ENCODE data around the gene TMSB4X.

Gene TMSB4X

GRCh38 chrX:12974796-12975669, at the start of gene TMSB4X:
TSS of gene TMSB4X (plus strand) at chrX:12975110.
- peak within 1 kb of the TSS; percentile 78 for H3K4me3 ChIP-seq (ENCODE audit: low read depth in 1 of 2, low read length in 2 of 2)
- no peaks in the 10 kb centered on the region for H3K27me3 ChIP-seq (ENCODE audit: insufficient read depth, low read length, poor library complexity)
- TF ChIP-seq CTCF (IDR thresholded peaks at IDR 0.05; ENCODE audit: borderline replicate concordance, extremely low read depth, low read length, poor library complexity, severe bottlenecking) (no peak), EZH2 (IDR thresholded peaks at IDR 0.05; ENCODE audit: borderline replicate concordance, low read depth, low read length, severe bottlenecking) (no peak)
- H3K27ac ChIP-seq (ENCODE audit: low read length) = peak within 1 kb of the TSS; percentile 99
- H3K79me2 ChIP-seq (ENCODE audit: insufficient read depth, low read length) = peaks cover 86% of the 10 kb centered on the region
- H3K36me3 ChIP-seq (ENCODE audit: insufficient read depth, low read length) = peaks cover 31% of the 10 kb centered on the region
- peak; percentile 52 for ATAC-seq (ENCODE audit: insufficient read depth, low read depth)
- peak within 1 kb of the TSS; percentile 63 for H3K4me2 ChIP-seq (ENCODE audit: insufficient read depth, low read length)
- H3K9me3 ChIP-seq (ENCODE audit: insufficient read depth, low read length, severe bottlenecking) = no peaks in the 10 kb centered on the region
- H3K4me1 ChIP-seq (ENCODE audit: insufficient read depth, low read length) = peaks cover 45% of the 10 kb centered on the region
- peak within 1 kb of the TSS; percentile 98 for H3K9ac ChIP-seq (ENCODE audit: low read depth, low read length)
- no peak within 1 kb of the TSS for H2AFZ ChIP-seq (ENCODE audit: low read depth, low read length)
- peaks cover 10% of the 10 kb centered on the region for H4K20me1 ChIP-seq (ENCODE audit: insufficient read depth, low read length)
- DNase-seq = peak; percentile 91

- no peaks in the 10 kb centered on the region for H3K79me2 ChIP-seq (ENCODE audit: insufficient read depth, low read length)
- no peak; the same call in 2 of the 3 replicates for ATAC-seq (ENCODE audit: insufficient read depth, low read depth)
- H3K4me1 ChIP-seq (ENCODE audit: insufficient read depth, low read length) = no peaks in the 10 kb centered on the region
- H3K9ac ChIP-seq (ENCODE audit: low read depth, low read length) = no peak overlapping the region
- H3K4me2 ChIP-seq (ENCODE audit: insufficient read depth, low read length) = no peak overlapping the region
- DNase-seq = no peak
- TF ChIP-seq EZH2 (IDR thresholded peaks at IDR 0.05; ENCODE audit: borderline replicate concordance, low read depth, low read length, severe bottlenecking) (no peak), CTCF (IDR thresholded peaks at IDR 0.05; ENCODE audit: borderline replicate concordance, extremely low read depth, low read length, poor library complexity, severe bottlenecking) (no peak)
- no peaks in the 10 kb centered on the region for H4K20me1 ChIP-seq (ENCODE audit: insufficient read depth, low read length)
- no peaks in the 10 kb centered on the region for H3K36me3 ChIP-seq (ENCODE audit: insufficient read depth, low read length)
- H3K27me3 ChIP-seq (ENCODE audit: insufficient read depth, low read length, poor library complexity) = no peaks in the 10 kb centered on the region
- no peaks in the 10 kb centered on the region for H3K9me3 ChIP-seq (ENCODE audit: insufficient read depth, low read length, severe bottlenecking)
- no peak overlapping the region for H2AFZ ChIP-seq (ENCODE audit: low read depth, low read length)
- H3K27ac ChIP-seq (ENCODE audit: low read length) = no peak overlapping the region
- H3K4me3 ChIP-seq (ENCODE audit: low read depth in 1 of 2, low read length in 2 of 2) = no peak overlapping the region
Observed at GRCh38 chrX:12929701-12930100, 45.2 kb upstream of the TMSB4X start.

- H3K9ac ChIP-seq (ENCODE audit: low read depth, low read length) = no peak overlapping the region
- TF ChIP-seq CTCF (IDR thresholded peaks at IDR 0.05; ENCODE audit: borderline replicate concordance, extremely low read depth, low read length, poor library complexity, severe bottlenecking) (no peak), EZH2 (IDR thresholded peaks at IDR 0.05; ENCODE audit: borderline replicate concordance, low read depth, low read length, severe bottlenecking) (no peak)
- H3K4me2 ChIP-seq (ENCODE audit: insufficient read depth, low read length) = no peak overlapping the region
- no peak overlapping the region for H3K27ac ChIP-seq (ENCODE audit: low read length)
- H4K20me1 ChIP-seq (ENCODE audit: insufficient read depth, low read length) = no peaks in the 10 kb centered on the region
- H3K4me3 ChIP-seq (ENCODE audit: low read depth in 1 of 2, low read length in 2 of 2) = no peak overlapping the region
- no peaks in the 10 kb centered on the region for H3K79me2 ChIP-seq (ENCODE audit: insufficient read depth, low read length)
- H3K9me3 ChIP-seq (ENCODE audit: insufficient read depth, low read length, severe bottlenecking) = no peaks in the 10 kb centered on the region
- H3K4me1 ChIP-seq (ENCODE audit: insufficient read depth, low read length) = no peaks in the 10 kb centered on the region
- no peak overlapping the region for H2AFZ ChIP-seq (ENCODE audit: low read depth, low read length)
- H3K27me3 ChIP-seq (ENCODE audit: insufficient read depth, low read length, poor library complexity) = no peaks in the 10 kb centered on the region
- no peak for ATAC-seq (ENCODE audit: insufficient read depth, low read depth)
- DNase-seq = no peak
- no peaks in the 10 kb centered on the region for H3K36me3 ChIP-seq (ENCODE audit: insufficient read depth, low read length)
Observed at GRCh38 chrX:12930150-12930549, 44.8 kb upstream of the TMSB4X start.

Measured in DND-41 (cell line).